GM21717 (cell line): ENCODE measurements around the gene PLEK.
A peak's percentile ranks its signal among the peaks of the same experiment; 100 is the strongest.
"Not testable (repeated sequence)": the region's sequence is repeated elsewhere in the genome, so short reads cannot be mapped to it uniquely, and the experiment has no call there.

Source experiments
- ATAC-seq: cut with Tn5 transposase; IDR thresholded peaks from one replicate; pipeline ENCODE4 v1.9.1; 2021; ENCODE audit warnings: mild to moderate bottlenecking, moderate library complexity; ENCODE audit not compliant: unreplicated experiment

PLEK gene

DNA sequence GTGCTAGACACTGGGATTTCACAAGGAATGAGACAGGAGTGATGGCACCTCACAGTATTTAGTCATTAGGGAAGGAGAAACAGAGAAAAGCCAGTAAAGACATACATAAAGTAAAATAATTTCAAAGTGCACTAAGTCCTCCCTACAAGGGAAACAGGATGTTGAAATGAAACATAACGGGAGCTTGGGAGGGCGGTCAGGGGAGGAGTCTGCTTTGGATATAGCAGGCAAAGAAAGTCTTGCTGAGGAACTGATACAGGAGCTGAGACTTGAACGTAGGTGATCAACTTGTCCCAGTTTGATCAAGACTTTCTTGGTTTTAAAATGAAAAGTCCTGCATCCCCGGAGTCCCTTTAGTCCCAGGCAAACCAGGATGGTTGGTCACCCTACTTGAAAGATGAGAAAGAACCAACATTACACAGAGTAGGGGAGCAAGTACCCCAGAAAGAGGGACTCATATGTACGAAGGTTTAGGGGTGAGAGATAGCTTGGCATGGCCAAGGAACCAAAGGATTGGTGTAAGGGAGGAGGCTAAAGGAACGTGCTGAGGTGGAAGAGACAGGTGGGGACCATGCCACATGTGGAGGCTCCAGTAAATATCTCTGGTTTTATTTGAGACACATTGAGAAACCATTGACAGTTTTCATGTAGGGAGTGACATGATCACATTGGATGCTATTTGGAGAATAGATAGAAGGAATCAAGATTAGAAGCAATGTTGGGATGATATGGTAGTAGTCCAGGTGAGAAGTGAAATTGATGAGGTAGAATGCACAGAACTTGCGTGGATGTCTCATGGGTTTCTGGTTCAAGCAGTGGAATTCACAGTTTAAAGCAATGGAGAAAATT is 73.6 kb downstream of the PLEK start:
- ATAC-seq = no peak

DNA sequence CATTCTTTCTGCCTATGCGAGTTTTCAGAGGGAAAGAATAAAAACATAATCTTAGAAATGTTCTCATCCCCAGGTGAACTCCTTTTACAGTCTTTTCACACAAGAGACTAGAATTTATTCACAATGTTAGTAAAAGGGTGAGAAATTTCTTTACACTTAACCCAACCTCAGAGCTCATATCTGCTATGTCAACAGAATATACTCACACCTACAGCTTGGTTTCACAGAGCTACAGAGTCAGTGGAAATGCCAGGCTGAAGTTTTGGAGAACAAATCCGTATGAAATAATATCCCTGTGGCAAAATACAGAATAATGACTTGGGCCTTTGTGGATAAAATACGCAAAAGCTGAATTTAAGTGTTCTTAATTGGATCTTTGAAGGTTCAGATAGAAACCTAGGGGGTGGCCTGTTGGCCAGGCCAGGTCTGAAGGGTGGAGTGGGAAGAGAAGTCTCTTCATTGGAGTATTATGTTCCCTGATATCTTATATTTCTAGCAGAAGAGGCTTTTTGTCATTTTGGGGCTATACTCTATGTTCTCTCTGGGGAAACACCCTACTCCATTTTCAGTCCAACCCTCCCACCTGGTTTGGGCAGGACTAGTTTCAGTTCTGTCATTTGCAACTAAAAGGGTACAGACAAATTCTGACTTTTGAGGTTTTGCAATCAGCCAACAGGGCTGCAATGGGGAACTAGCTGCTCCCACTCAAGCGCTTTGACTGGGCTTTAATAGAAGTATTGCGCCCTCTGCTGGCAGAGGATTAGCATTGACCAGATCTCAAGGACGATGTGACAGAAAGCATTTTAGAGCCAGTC is 76.3 kb downstream of the PLEK start:
- ATAC-seq = peak; percentile 96

DNA sequence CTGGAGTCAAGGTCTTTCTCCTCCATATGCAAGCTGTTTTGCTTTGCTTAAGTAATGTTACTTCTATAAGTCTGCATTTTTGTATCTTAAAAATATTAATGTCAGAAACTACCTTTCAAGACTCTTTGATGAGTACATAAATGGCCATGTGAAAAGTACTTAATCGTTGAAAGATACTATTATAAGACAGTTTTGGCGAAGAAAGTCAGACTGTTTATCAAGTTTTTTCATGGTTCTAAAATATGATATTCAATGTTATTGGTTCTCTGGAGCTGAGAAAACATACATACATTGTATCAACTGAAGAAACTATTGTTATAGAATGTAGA is 76.9 kb downstream of the PLEK start:
- no peak for ATAC-seq

DNA sequence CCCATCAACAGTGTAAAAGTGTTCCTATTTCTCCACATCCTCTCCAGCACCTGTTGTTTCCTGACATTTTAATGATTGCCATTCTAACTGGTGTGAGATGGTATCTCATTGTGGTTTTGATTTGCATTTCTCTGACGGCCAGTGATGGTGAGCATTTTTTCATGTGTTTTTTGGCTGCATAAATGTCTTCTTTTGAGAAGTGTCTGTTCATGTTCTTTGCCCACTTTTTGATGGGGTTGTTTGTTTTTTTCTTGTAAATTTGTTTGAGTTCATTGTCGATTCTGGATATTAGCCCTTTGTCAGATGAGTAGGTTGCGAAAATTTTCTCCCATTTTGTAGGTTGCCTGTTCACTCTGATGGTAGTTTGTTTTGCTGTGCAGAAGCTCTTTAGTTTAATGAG is 81.3 kb downstream of the PLEK start:
- not testable (repeated sequence) for ATAC-seq
